Measurements from ENCODE around the gene HOATZ. TPM values are rescaled to one million over a fixed set of nuclear protein-coding genes. Genes with fewer than 3 reads are reported as not detected.

HOATZ gene
- total and polyA plus RNA-seq, 2 donors (not counting 1 experiment from before 2014, with no cell fraction given) = not detected

- H2AFZ ChIP-seq (ENCODE audit: low read length) = no peak overlapping the region
- no peaks in the 10 kb centered on the region for H3K36me3 ChIP-seq (ENCODE audit: control insufficient read depth, insufficient read depth, low read length)
- no peak overlapping the region for H3K4me2 ChIP-seq (ENCODE audit: extremely low read depth, insufficient read depth, low read length)
- no peak overlapping the region for H3K9ac ChIP-seq (ENCODE audit: insufficient read depth, low read length)
- DNase-seq (ENCODE audit: low read depth in 2 of 2) = no peak
- no peaks in the 10 kb centered on the region for H3K9me3 ChIP-seq (ENCODE audit: control insufficient read depth, insufficient read depth, low read depth, low read length)
- TF ChIP-seq, protein P1, sequence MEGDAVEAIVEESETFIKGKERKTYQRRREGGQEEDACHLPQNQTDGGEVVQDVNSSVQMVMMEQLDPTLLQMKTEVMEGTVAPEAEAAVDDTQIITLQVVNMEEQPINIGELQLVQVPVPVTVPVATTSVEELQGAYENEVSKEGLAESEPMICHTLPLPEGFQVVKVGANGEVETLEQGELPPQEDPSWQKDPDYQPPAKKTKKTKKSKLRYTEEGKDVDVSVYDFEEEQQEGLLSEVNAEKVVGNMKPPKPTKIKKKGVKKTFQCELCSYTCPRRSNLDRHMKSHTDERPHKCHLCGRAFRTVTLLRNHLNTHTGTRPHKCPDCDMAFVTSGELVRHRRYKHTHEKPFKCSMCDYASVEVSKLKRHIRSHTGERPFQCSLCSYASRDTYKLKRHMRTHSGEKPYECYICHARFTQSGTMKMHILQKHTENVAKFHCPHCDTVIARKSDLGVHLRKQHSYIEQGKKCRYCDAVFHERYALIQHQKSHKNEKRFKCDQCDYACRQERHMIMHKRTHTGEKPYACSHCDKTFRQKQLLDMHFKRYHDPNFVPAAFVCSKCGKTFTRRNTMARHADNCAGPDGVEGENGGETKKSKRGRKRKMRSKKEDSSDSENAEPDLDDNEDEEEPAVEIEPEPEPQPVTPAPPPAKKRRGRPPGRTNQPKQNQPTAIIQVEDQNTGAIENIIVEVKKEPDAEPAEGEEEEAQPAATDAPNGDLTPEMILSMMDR (conservative IDR thresholded peaks at IDR 0.05 in 1 of 2, IDR thresholded peaks at IDR 0.05 in 1 of 2; ENCODE audit: low read depth in 1 of 2, low read length in 2 of 2) = no peak
- no peak for TF ChIP-seq EZH2 (IDR thresholded peaks at IDR 0.05; ENCODE audit: low read length, missing control alignments)
- H3K27me3 ChIP-seq (ENCODE audit: control insufficient read depth, insufficient read depth, low read length) = peaks cover 6% of the 10 kb centered on the region
- no peaks in the 10 kb centered on the region for H4K20me1 ChIP-seq (ENCODE audit: control insufficient read depth, extremely low read depth, insufficient read depth, low read length)
- no peak overlapping the region for H3K27ac ChIP-seq (ENCODE audit: insufficient read depth, low read length)
- no peak overlapping the region for H3K4me3 ChIP-seq (replicated peaks in 1 of 4; ENCODE audit: control extremely low read depth in 1 of 4, insufficient read depth in 1 of 4, low read depth in 3 of 4, low read length in 4 of 4)
- H3K79me2 ChIP-seq (ENCODE audit: control insufficient read depth, insufficient read depth, low read length) = no peaks in the 10 kb centered on the region
- no peaks in the 10 kb centered on the region for H3K4me1 ChIP-seq (ENCODE audit: control insufficient read depth, extremely low read depth, insufficient read depth, low read length)
Observed at GRCh38 chr11:111494040-111494439, 20.5 kb upstream of the HOATZ start.

DNA sequence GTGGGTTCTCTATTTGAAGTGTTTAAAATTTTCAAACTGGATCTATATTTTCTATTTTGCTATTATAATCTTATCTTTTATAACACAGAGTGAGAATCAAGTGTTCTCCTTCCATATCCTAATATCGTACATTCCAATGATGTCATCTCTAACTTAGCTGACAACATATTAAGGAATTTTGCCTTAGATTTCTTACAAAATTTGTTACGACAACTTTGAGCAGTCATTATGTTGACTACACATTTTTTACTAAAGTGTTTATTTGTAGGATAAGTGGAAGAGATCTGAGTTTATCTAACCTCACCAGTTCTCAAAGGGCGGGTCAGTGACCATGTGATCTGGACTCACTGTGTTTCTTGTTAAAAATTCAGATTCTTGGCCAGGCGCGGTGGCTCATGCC lies 15.1 kb upstream of the HOATZ start:
- Histone ChIP-seq H2AFZ (ENCODE audit: low read length) (no peak overlapping the region), H3K9ac (ENCODE audit: insufficient read depth, low read length) (no peak overlapping the region), H3K27me3 (ENCODE audit: control insufficient read depth, insufficient read depth, low read length) (peaks cover 3% of the 10 kb centered on the region), H3K36me3 (ENCODE audit: control insufficient read depth, insufficient read depth, low read length) (no peaks in the 10 kb centered on the region), H3K4me2 (ENCODE audit: extremely low read depth, insufficient read depth, low read length) (no peak overlapping the region), H3K27ac (ENCODE audit: insufficient read depth, low read length) (no peak overlapping the region), H3K4me1 (ENCODE audit: control insufficient read depth, extremely low read depth, insufficient read depth, low read length) (no peaks in the 10 kb centered on the region), H3K79me2 (ENCODE audit: control insufficient read depth, insufficient read depth, low read length) (no peaks in the 10 kb centered on the region), H3K9me3 (ENCODE audit: control insufficient read depth, insufficient read depth, low read depth, low read length) (no peaks in the 10 kb centered on the region), H3K4me3 (replicated peaks in 1 of 4; ENCODE audit: control extremely low read depth in 1 of 4, insufficient read depth in 1 of 4, low read depth in 3 of 4, low read length in 4 of 4) (no peak overlapping the region), H4K20me1 (ENCODE audit: control insufficient read depth, extremely low read depth, insufficient read depth, low read length) (no peaks in the 10 kb centered on the region)
- no peak for TF ChIP-seq EZH2 (IDR thresholded peaks at IDR 0.05; ENCODE audit: low read length, missing control alignments)
- TF ChIP-seq, protein P1 (conservative IDR thresholded peaks at IDR 0.05 in 1 of 2, IDR thresholded peaks at IDR 0.05 in 1 of 2; ENCODE audit: low read depth in 1 of 2, low read length in 2 of 2) = no peak
- no peak for DNase-seq (ENCODE audit: low read depth in 2 of 2)

- Histone ChIP-seq H4K20me1 (ENCODE audit: control insufficient read depth, extremely low read depth, insufficient read depth, low read length) (no peaks in the 10 kb centered on the region), H2AFZ (ENCODE audit: low read length) (no peak overlapping the region), H3K4me3 (replicated peaks in 1 of 4; ENCODE audit: control extremely low read depth in 1 of 4, insufficient read depth in 1 of 4, low read depth in 3 of 4, low read length in 4 of 4) (no peak overlapping the region), H3K9me3 (ENCODE audit: control insufficient read depth, insufficient read depth, low read depth, low read length) (no peaks in the 10 kb centered on the region), H3K4me1 (ENCODE audit: control insufficient read depth, extremely low read depth, insufficient read depth, low read length) (no peaks in the 10 kb centered on the region), H3K4me2 (ENCODE audit: extremely low read depth, insufficient read depth, low read length) (no peak overlapping the region), H3K27ac (ENCODE audit: insufficient read depth, low read length) (no peak overlapping the region), H3K9ac (ENCODE audit: insufficient read depth, low read length) (no peak overlapping the region), H3K27me3 (ENCODE audit: control insufficient read depth, insufficient read depth, low read length) (peaks cover 3% of the 10 kb centered on the region), H3K79me2 (ENCODE audit: control insufficient read depth, insufficient read depth, low read length) (no peaks in the 10 kb centered on the region), H3K36me3 (ENCODE audit: control insufficient read depth, insufficient read depth, low read length) (no peaks in the 10 kb centered on the region)
- no peak for DNase-seq (ENCODE audit: low read depth in 2 of 2)
- no peak for TF ChIP-seq EZH2 (IDR thresholded peaks at IDR 0.05; ENCODE audit: low read length, missing control alignments)
- TF ChIP-seq, protein P1 (conservative IDR thresholded peaks at IDR 0.05 in 1 of 2, IDR thresholded peaks at IDR 0.05 in 1 of 2; ENCODE audit: low read depth in 1 of 2, low read length in 2 of 2) = no peak
Observed at GRCh38 chr11:111500481-111500880, 14.1 kb upstream of the HOATZ start.

Measured in fibroblast of lung (primary cell).